GM12878 (cell line): ENCODE data around the gene PRLH. TPM values are rescaled to one million over a fixed set of nuclear protein-coding genes. Genes with fewer than 3 reads are reported as not detected.

ENCODE experiments used
- ATAC-seq: fragments of 200-7000 bp; cut with Tn5 transposase; 3 replicates; pipeline ENCODE4 v1.9.1; 2020; ENCODE audit warnings: mild to moderate bottlenecking, moderate library complexity
- BruUV-seq: library from RNA; stranded (reverse); fragments of 400-500 nt; replicated peaks from 2 replicates; lab custom pipeline; 2021; lab: Mats Ljungman, UMichigan
- CTCF ChIA-PET: fragments of 300-600 bp; sonication (Branson Sonifier 250); formaldehyde crosslinking; extraction: SDS; loops from one replicate; lab custom pipeline; 2021; ENCODE audit warnings: inconsistent platforms; lab: Yijun Ruan, JAX
- POLR2A ChIA-PET: fragments of 350-600 bp; formaldehyde crosslinking; extraction: SDS; loops from one replicate; lab custom pipeline; 2021; ENCODE audit warnings: inconsistent platforms; lab: Charles Lee
- RAD21 ChIA-PET: fragments of 300-600 bp; sonication (Branson Sonifier 250); formaldehyde crosslinking; loops from one replicate; lab custom pipeline; 2023; ENCODE audit warnings: antibody characterized with exemption; ENCODE audit not compliant: unreplicated experiment; lab: Charles Lee
- SMC1A ChIA-PET: fragments of 300-600 bp; sonication (Branson Sonifier 250); formaldehyde crosslinking; loops from one replicate; lab custom pipeline; 2023; ENCODE audit not compliant: unreplicated experiment, uncharacterized antibody; lab: Charles Lee
- DNase-seq: peaks from one replicate; pipeline ENCODE4 v3.0.0-alpha.2; 2011; ENCODE audit warnings: low read depth, low spot score
- FAIRE-seq: peaks from 3 replicates; lab custom pipeline; 2011; peaks lifted over from hg19 to GRCh38; lab: Jason Lieb, UNC
- H2AFZ ChIP-seq: 2 replicates; pipeline ENCODE4 v1.6.0; 2011; ENCODE audit warnings: low read depth, low read length, control low read depth; ENCODE audit not compliant: control insufficient read depth
- H3K27ac ChIP-seq: 2 replicates; pipeline ENCODE4 v1.5.1; 2011; ENCODE audit warnings: control low read depth; ENCODE audit not compliant: control insufficient read depth, insufficient read depth
- H3K27me3 ChIP-seq, 2 experiments: replicated peaks in 1 of 2; 2 replicates each; pipeline versions ENCODE4 v1.6.0 to v1.6.1; 2011; ENCODE audit warnings: low read length in 1 of 2; ENCODE audit not compliant: control insufficient read depth in 2 of 2, insufficient read depth in 2 of 2
- H3K36me3 ChIP-seq, 2 experiments: 2 replicates each; pipeline ENCODE4 v1.5.1; 2011; ENCODE audit warnings: low read length in 1 of 2; ENCODE audit not compliant: control insufficient read depth in 2 of 2, insufficient read depth in 2 of 2
- H3K4me1 ChIP-seq: 2 replicates; pipeline ENCODE4 v1.6.1; 2011; ENCODE audit warnings: mild to moderate bottlenecking, low read length, moderate library complexity, mixed read lengths; ENCODE audit not compliant: control insufficient read depth, insufficient read depth
- H3K4me2 ChIP-seq: 2 replicates; pipeline ENCODE4 v1.6.0; 2011; ENCODE audit warnings: control low read depth; ENCODE audit not compliant: control insufficient read depth, insufficient read depth
- H3K4me3 ChIP-seq: fragments of 200-600 bp; sonication (generic); 2 replicates; pipeline ENCODE4 v1.5.1; 2016
- H3K79me2 ChIP-seq: 2 replicates; pipeline ENCODE4 v1.6.0; 2011; ENCODE audit warnings: low read length; ENCODE audit not compliant: control insufficient read depth, insufficient read depth
- H3K9ac ChIP-seq: 2 replicates; pipeline ENCODE4 v1.8.0; 2011; ENCODE audit warnings: low read length, control low read depth, mixed read lengths; ENCODE audit not compliant: control insufficient read depth, insufficient read depth
- H3K9me3 ChIP-seq: replicated peaks from 3 replicates; pipeline ENCODE4 v1.5.1; 2011; ENCODE audit warnings: mild to moderate bottlenecking, low read length; ENCODE audit not compliant: control insufficient read depth, insufficient read depth
- H4K20me1 ChIP-seq: 2 replicates; pipeline ENCODE4 v1.6.0; 2011; ENCODE audit not compliant: control insufficient read depth, insufficient read depth
- CHD4 ChIP-seq: fragments of 200-600 bp; sonication (generic); IDR thresholded peaks from 2 replicates; pipeline ENCODE4 v1.6.1; 2016; ENCODE audit warnings: mild to moderate bottlenecking
- EED ChIP-seq: sonication (generic); IDR thresholded peaks from 2 replicates; pipeline ENCODE4 v1.6.1; 2016; ENCODE audit warnings: antibody characterized with exemption, low read depth
- HDAC6 ChIP-seq: fragments of 200-600 bp; sonication (generic); IDR thresholded peaks from one replicate; pipeline ENCODE4 v1.8.0; 2017; ENCODE audit warnings: antibody characterized with exemption; ENCODE audit not compliant: unreplicated experiment
- KAT2A ChIP-seq: conservative IDR thresholded peaks from 2 replicates; pipeline ENCODE4 v1.6.1; 2011; ENCODE audit warnings: low read depth, low read length; ENCODE audit not compliant: control insufficient read depth
- MYC ChIP-seq: IDR thresholded peaks from 2 replicates; pipeline ENCODE4 v1.6.1; 2011; ENCODE audit warnings: mild to moderate bottlenecking, low read length, moderate library complexity, inconsistent platforms; ENCODE audit not compliant: insufficient read depth, insufficient replicate concordance, insufficient read length, severe bottlenecking
- POLR2A ChIP-seq: IDR thresholded peaks from 2 replicates; pipeline ENCODE4 v1.6.1; 2011; ENCODE audit warnings: low read depth, mild to moderate bottlenecking, low read length
- RELA ChIP-seq: fragments of 450-650 bp; IDR thresholded peaks from 2 replicates; pipeline ENCODE4 v1.8.0; 2014; ENCODE audit warnings: borderline replicate concordance; ENCODE audit not compliant: partially characterized antibody
- SMAD1 ChIP-seq: fragments of 450-650 bp; IDR thresholded peaks from 2 replicates; pipeline ENCODE4 v1.6.1; 2018; ENCODE audit warnings: mild to moderate bottlenecking, low read depth; ENCODE audit not compliant: partially characterized antibody
- STAT3 ChIP-seq: IDR thresholded peaks from 2 replicates; pipeline ENCODE4 v1.6.1; 2011; ENCODE audit warnings: low read depth, low read length, improper control_type of control experiment
- SUPT20H ChIP-seq: IDR thresholded peaks from 2 replicates; pipeline ENCODE4 v1.6.1; 2011; ENCODE audit warnings: low read depth, mild to moderate bottlenecking, low read length, moderate library complexity, borderline replicate concordance; ENCODE audit not compliant: control insufficient read depth
- WGBS: methylation state at CpG from one replicate; pipeline ENCODE4 v1.1.6; 2016; ENCODE audit warnings: low lambda C conversion rate; ENCODE audit not compliant: insufficient replicate concordance, insufficient coverage; ENCODE audit errors: missing lambda C conversion rate; 5-methylcytosine and 5-hydroxymethylcytosine counted together
- in situ Hi-C: fragments of 300-500 bp; cut with MboI; formaldehyde crosslinking; loops from 9 replicates; pipeline ENCODE4 v1.14.3; 2018; ENCODE audit warnings: mixed read lengths
- intact Hi-C: fragments of 100-400 bp; cut with micrococcal nuclease; formaldehyde crosslinking; loops from one replicate; pipeline ENCODE4 v1.14.2; 2022; ENCODE audit not compliant: unreplicated experiment
- polyA plus RNA-seq, 11 experiments: library from polyadenylated mRNA; depleted of rRNA in 4 of 11; unstranded in 6 of 11; stranded (reverse) in 5 of 11; fragments of >200 nt; fragmentation: Nextera tagmentation in 4 of 11; fragmentation: Illumina TruSeq in 1 of 11; extraction: Ambion mirVana in 4 of 11; extraction: Trizol in 1 of 11; gene quantifications; 1 replicate in 1 of 11; 2 replicates in 10 of 11; pipeline versions ENCODE4 v1.2.1 to v1.2.3, GENCODE V29; 2011 to 2016; ENCODE audit warnings: inconsistent platforms in 2 of 11, missing spikeins in 2 of 11, low read depth in 1 of 11
- total RNA-seq, 4 experiments: library from RNA; depleted of rRNA in 3 of 4; stranded (reverse); fragments of >200 nt in 3 of 4; fragmentation: Illumina TruSeq in 1 of 4; extraction: Trizol in 1 of 4; gene quantifications; 2 replicates each; pipeline versions ENCODE4 v1.2.1 to v1.2.3, GENCODE V29; 2013 to 2021
- TF ChIP-seq, protein P1 (sequence below): IDR thresholded peaks from 2 replicates; pipeline ENCODE4 v1.6.1; 2012; ENCODE audit warnings: mild to moderate bottlenecking, low read depth, low read length
- TF ChIP-seq, protein P2 (sequence below): IDR thresholded peaks from 2 replicates; pipeline ENCODE4 v1.6.1; 2011; ENCODE audit warnings: borderline replicate concordance, low read depth, mild to moderate bottlenecking, moderate library complexity, mixed read lengths, low read length; ENCODE audit not compliant: insufficient read depth; ENCODE audit errors: extremely low read length
- TF ChIP-seq, protein P3 (sequence below): IDR thresholded peaks from 2 replicates; pipeline ENCODE4 v1.6.1; 2011; ENCODE audit warnings: low read depth, low read length, improper control_type of control experiment, borderline replicate concordance

Gene PRLH
- total and polyA plus RNA-seq, 10 of the 15 experiments (the other 5 are each of a cell fraction or from before 2014, with no cell fraction given), result not detected

DNA sequence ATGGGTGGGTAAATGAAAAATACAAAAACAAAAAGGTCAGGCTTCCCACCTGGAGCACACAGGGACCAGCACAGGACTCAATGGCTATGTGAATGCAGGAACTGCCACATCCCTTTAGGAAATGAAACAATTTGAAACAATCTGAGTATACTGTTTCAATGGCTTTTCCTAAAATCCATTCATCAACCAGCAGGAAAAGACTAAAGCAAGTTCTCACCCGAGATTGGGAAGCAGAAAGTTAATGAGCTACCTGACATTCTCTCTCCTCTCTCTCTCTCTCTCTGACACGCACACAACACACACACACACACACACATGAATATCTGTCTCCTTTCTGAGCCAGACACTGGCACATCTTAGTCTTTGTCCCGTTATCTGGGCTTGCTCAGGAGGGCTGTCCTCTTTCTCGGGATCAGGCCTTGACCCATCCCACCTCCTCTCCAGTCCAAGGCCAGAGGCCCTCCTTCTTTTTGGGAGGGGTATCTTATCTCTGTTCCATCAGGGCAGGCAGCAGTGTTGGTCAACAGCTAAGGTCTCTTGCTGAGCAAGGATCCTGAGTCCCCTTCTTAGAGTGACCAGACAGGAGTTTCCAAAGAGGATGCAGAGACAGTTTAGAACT is 49.4 kb downstream of the PRLH start (continued):
- TF ChIP-seq, protein P1, sequence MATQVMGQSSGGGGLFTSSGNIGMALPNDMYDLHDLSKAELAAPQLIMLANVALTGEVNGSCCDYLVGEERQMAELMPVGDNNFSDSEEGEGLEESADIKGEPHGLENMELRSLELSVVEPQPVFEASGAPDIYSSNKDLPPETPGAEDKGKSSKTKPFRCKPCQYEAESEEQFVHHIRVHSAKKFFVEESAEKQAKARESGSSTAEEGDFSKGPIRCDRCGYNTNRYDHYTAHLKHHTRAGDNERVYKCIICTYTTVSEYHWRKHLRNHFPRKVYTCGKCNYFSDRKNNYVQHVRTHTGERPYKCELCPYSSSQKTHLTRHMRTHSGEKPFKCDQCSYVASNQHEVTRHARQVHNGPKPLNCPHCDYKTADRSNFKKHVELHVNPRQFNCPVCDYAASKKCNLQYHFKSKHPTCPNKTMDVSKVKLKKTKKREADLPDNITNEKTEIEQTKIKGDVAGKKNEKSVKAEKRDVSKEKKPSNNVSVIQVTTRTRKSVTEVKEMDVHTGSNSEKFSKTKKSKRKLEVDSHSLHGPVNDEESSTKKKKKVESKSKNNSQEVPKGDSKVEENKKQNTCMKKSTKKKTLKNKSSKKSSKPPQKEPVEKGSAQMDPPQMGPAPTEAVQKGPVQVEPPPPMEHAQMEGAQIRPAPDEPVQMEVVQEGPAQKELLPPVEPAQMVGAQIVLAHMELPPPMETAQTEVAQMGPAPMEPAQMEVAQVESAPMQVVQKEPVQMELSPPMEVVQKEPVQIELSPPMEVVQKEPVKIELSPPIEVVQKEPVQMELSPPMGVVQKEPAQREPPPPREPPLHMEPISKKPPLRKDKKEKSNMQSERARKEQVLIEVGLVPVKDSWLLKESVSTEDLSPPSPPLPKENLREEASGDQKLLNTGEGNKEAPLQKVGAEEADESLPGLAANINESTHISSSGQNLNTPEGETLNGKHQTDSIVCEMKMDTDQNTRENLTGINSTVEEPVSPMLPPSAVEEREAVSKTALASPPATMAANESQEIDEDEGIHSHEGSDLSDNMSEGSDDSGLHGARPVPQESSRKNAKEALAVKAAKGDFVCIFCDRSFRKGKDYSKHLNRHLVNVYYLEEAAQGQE, result no peak
- TF ChIP-seq, protein P2, sequence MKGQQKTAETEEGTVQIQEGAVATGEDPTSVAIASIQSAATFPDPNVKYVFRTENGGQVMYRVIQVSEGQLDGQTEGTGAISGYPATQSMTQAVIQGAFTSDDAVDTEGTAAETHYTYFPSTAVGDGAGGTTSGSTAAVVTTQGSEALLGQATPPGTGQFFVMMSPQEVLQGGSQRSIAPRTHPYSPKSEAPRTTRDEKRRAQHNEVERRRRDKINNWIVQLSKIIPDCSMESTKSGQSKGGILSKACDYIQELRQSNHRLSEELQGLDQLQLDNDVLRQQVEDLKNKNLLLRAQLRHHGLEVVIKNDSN, result no peak
- TF ChIP-seq MYC (no peak), EED (no peak), CHD4 (no peak)

DNA sequence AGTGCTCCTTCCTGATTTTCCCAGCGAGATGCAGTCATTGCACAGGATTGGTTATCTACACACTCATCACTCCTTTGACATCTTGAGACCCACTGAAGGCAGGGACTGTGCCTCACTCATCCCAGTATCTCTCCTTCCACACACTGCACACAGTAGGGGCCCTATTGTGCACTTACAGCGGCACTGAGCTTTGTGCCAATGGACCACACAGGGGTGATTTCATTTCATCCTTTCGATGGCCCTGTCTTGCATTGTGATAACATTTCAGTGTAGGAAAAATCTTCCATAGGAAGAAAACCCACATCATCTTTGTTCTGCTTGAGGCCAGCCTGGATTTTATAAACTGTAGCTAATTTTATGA is 50.0 kb downstream of the PRLH start:
- Histone ChIP-seq H4K20me1 (no peaks in the 10 kb centered on the region; the same call in 1 of the 2 replicates), H2AFZ (no peak overlapping the region), H3K36me3 (no peaks in the 10 kb centered on the region), H3K9ac (no peak overlapping the region), H3K9me3 (no peaks in the 10 kb centered on the region; the same call in 2 of the 3 replicates), H3K4me2 (no peak overlapping the region), H3K27me3 (no peaks in the 10 kb centered on the region), H3K4me1 (peaks cover 3% of the 10 kb centered on the region; the same call in 1 of the 2 replicates), H3K79me2 (no peaks in the 10 kb centered on the region), H3K4me3 (no peak overlapping the region), H3K27ac (no peak overlapping the region)
- CTCF ChIA-PET, result interaction anchor here (1.2 kb wide), 1 partner anchor 57 kb away, joined by 4 read pairs; no protein-coding TSS in a partner anchor
- RAD21 ChIA-PET, result no interaction called here
- intact Hi-C loops, result no loop called here
- FAIRE-seq (no peak), DNase-seq (no peak), ATAC-seq (no peak)
- 62% methylated on average over 3 of the region's 3 CpGs for WGBS
- no TSS peak for BruUV-seq
- SMC1A ChIA-PET, result no interaction called here
- POLR2A ChIA-PET, result no interaction called here
- in situ Hi-C loops, result no loop called here
- TF ChIP-seq SUPT20H (no peak), SMAD1 (no peak), POLR2A (no peak), STAT3 (no peak), KAT2A (no peak), HDAC6 (no peak), RELA (no peak)
- TF ChIP-seq, protein P3, sequence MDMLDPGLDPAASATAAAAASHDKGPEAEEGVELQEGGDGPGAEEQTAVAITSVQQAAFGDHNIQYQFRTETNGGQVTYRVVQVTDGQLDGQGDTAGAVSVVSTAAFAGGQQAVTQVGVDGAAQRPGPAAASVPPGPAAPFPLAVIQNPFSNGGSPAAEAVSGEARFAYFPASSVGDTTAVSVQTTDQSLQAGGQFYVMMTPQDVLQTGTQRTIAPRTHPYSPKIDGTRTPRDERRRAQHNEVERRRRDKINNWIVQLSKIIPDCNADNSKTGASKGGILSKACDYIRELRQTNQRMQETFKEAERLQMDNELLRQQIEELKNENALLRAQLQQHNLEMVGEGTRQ, result no peak
